ENCODE measurements around the gene CNTN5. TPM values are rescaled to one million over a fixed set of nuclear protein-coding genes. Genes with fewer than 3 reads are reported as not detected.

CNTN5 gene
- total and polyA plus RNA-seq, 10 of the 15 experiments (the other 5 are each of a cell fraction or from before 2014, with no cell fraction given), result 0.01 TPM; not detected in 9

DNA sequence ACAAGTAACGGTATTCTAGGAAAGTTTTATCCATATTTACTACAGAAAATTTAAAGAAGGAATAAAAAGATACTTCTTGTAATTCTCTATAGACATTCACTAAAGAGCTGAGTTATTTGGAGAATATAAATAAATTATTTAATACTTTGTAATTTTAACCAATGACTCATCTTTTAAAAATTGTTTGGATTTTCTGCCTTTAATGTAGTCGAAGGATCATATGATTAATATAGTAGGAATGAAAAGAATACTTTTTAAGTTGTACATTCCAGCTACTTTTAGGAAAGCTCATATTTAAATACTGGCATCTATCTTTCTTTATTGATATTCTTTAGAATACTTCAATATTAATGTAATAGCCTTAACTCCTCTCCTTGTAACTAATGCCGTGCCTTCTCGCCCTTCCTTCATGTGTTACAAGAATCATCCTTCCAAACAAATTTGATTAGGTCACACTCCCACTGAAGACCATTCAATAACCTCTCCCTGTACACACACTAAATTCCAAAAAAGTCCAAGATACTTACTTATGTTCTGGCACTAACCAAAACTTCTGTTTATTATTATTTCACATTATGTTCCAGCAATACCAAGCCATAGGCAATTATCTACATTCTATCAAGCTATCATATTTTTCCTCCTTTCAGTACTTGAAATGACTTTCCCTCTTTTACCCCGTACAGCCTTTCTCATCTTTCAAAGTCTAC is 501.9 kb downstream of the CNTN5 start:
- Histone ChIP-seq H4K20me1 (ENCODE audit: control insufficient read depth, insufficient read depth) (no peaks in the 10 kb centered on the region), H3K27ac (ENCODE audit: control insufficient read depth, insufficient read depth) (no peak overlapping the region), H3K27me3 (replicated peaks in 1 of 2; ENCODE audit: control insufficient read depth in 2 of 2, insufficient read depth in 2 of 2, low read length in 1 of 2) (no peaks in the 10 kb centered on the region), H3K36me3 (ENCODE audit: control insufficient read depth in 2 of 2, insufficient read depth in 2 of 2, low read length in 1 of 2) (no peaks in the 10 kb centered on the region), H3K79me2 (ENCODE audit: control insufficient read depth, insufficient read depth, low read length) (no peaks in the 10 kb centered on the region), H3K4me2 (ENCODE audit: control insufficient read depth, insufficient read depth) (no peak overlapping the region), H2AFZ (ENCODE audit: control insufficient read depth, low read depth, low read length) (no peak overlapping the region), H3K4me1 (ENCODE audit: control insufficient read depth, insufficient read depth, low read length) (no peaks in the 10 kb centered on the region), H3K9ac (ENCODE audit: control insufficient read depth, insufficient read depth, low read length) (no peak overlapping the region), H3K4me3 (no peak overlapping the region), H3K9me3 (replicated peaks; ENCODE audit: control insufficient read depth, insufficient read depth, low read length) (no peaks in the 10 kb centered on the region)
- ChIA-PET POLR2A (interaction anchor here (0.6 kb wide), 1 partner anchor 1183 kb away, joined by 3 read pairs; no protein-coding TSS in a partner anchor), CTCF (interaction anchor here (0.6 kb wide), 1 partner anchor 260 kb away, joined by 3 read pairs; no protein-coding TSS in a partner anchor), RAD21 (ENCODE audit: unreplicated experiment) (no interaction called here), SMC1A (ENCODE audit: uncharacterized antibody, unreplicated experiment) (interaction anchor here (1.1 to 1.8 kb wide), 3 partner anchors 9 to 152 kb away, joined by 3 to 4 read pairs (median 3); no protein-coding TSS in a partner anchor)
- intact Hi-C loops (cut with micrococcal nuclease; ENCODE audit: unreplicated experiment) (no loop called here), in situ Hi-C loops (cut with MboI) (no loop called here)
- DNase-seq (ENCODE audit: low read depth, low spot score) (no peak), FAIRE-seq (no peak), ATAC-seq (no peak)
- BruUV-seq (replicated peaks), result no TSS peak
- no peak for TF ChIP-seq MXI1 (IDR thresholded peaks at IDR 0.05; ENCODE audit: low read depth, low read length)
- TF ChIP-seq FOXM1 (IDR thresholded peaks at IDR 0.05; ENCODE audit: low read depth, low read length), result no peak
- TF ChIP-seq PRDM15 (CRISPR knock-in tag; IDR thresholded peaks at IDR 0.05), result no peak
- no peak for TF ChIP-seq MTA3 (IDR thresholded peaks at IDR 0.05; ENCODE audit: borderline replicate concordance, low read length)
- TF ChIP-seq, protein P1, sequence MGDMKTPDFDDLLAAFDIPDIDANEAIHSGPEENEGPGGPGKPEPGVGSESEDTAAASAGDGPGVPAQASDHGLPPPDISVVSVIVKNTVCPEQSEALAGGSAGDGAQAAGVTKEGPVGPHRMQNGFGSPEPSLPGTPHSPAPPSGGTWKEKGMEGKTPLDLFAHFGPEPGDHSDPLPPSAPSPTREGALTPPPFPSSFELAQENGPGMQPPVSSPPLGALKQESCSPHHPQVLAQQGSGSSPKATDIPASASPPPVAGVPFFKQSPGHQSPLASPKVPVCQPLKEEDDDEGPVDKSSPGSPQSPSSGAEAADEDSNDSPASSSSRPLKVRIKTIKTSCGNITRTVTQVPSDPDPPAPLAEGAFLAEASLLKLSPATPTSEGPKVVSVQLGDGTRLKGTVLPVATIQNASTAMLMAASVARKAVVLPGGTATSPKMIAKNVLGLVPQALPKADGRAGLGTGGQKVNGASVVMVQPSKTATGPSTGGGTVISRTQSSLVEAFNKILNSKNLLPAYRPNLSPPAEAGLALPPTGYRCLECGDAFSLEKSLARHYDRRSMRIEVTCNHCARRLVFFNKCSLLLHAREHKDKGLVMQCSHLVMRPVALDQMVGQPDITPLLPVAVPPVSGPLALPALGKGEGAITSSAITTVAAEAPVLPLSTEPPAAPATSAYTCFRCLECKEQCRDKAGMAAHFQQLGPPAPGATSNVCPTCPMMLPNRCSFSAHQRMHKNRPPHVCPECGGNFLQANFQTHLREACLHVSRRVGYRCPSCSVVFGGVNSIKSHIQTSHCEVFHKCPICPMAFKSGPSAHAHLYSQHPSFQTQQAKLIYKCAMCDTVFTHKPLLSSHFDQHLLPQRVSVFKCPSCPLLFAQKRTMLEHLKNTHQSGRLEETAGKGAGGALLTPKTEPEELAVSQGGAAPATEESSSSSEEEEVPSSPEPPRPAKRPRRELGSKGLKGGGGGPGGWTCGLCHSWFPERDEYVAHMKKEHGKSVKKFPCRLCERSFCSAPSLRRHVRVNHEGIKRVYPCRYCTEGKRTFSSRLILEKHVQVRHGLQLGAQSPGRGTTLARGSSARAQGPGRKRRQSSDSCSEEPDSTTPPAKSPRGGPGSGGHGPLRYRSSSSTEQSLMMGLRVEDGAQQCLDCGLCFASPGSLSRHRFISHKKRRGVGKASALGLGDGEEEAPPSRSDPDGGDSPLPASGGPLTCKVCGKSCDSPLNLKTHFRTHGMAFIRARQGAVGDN (IDR thresholded peaks at IDR 0.05), result no peak
- no peak for TF ChIP-seq NBN (IDR thresholded peaks at IDR 0.05)
- TF ChIP-seq STAT3 (IDR thresholded peaks at IDR 0.05; ENCODE audit: low read depth, low read length), result no peak
- no peak for TF ChIP-seq NR2C1 (IDR thresholded peaks at IDR 0.05)
- WGBS (ENCODE audit: insufficient coverage, insufficient replicate concordance, low lambda C conversion rate, missing lambda C conversion rate), result 11% methylated on average over 5 of the region's 5 CpGs
